Left ventricle myocardium inferior (tissue), 1 donor: ENCODE results near the gene MOV10. TPM values are rescaled to one million over a fixed set of nuclear protein-coding genes. Genes with fewer than 3 reads are reported as not detected.

Experiments used
- DNase-seq: peaks from one replicate; pipeline ENCODE4 v3.0.0-alpha.2; 2020
- H3K27ac ChIP-seq: fragments of 200-600 bp; replicated peaks from 2 replicates; pipeline ENCODE4 v1.8.0; 2021
- H3K27me3 ChIP-seq: fragments of 200-600 bp; 2 replicates; pipeline ENCODE4 v1.8.0; 2021; ENCODE audit warnings: low read depth
- H3K36me3 ChIP-seq: fragments of 200-600 bp; 2 replicates; pipeline ENCODE4 v1.8.0; 2021
- H3K4me1 ChIP-seq: fragments of 200-600 bp; 2 replicates; pipeline ENCODE4 v1.8.0; 2021
- H3K4me3 ChIP-seq: fragments of 200-600 bp; 2 replicates; pipeline ENCODE4 v1.8.0; 2021; ENCODE audit warnings: mild to moderate bottlenecking, moderate library complexity
- H3K9me3 ChIP-seq: fragments of 200-600 bp; replicated peaks from 2 replicates; pipeline ENCODE4 v1.8.0; 2021
- CTCF ChIP-seq: fragments of 200-600 bp; IDR thresholded peaks from 2 replicates; pipeline ENCODE4 v1.8.0; 2021; ENCODE audit warnings: antibody characterized with exemption, mild to moderate bottlenecking, borderline replicate concordance
- intact Hi-C: fragments of 100-400 bp; cut with micrococcal nuclease; formaldehyde crosslinking; loops from one replicate; pipeline ENCODE4 v1.11.0; 2022
- total RNA-seq: library from RNA; stranded (reverse); fragmentation: NEBNext Ultra II Directional; extraction: Animal tissue kit (Norgen Biotek cat#: 25700); gene quantifications from one replicate; pipeline ENCODE4 v1.2.1, GENCODE V29; 2021
- donor health status: DM: no; HTN: yes; CAD: no; lungs with severe emphysema.

MOV10 gene
- total RNA-seq, 1 donor from 2014 or later, result 12.7 TPM

- H3K27ac ChIP-seq, result peak overlapping the region; percentile 60
- intact Hi-C loops, result no loop called here
- H3K4me3 ChIP-seq, result no peak overlapping the region
- no peak for TF ChIP-seq CTCF
- H3K36me3 ChIP-seq, result peaks cover 50% of the 10 kb centered on the region
- H3K27me3 ChIP-seq, result no peaks in the 10 kb centered on the region
- peaks cover 16% of the 10 kb centered on the region for H3K4me1 ChIP-seq
- no peaks in the 10 kb centered on the region for H3K9me3 ChIP-seq
- no peak for DNase-seq
These were observed 14.3 kb downstream of the MOV10 start for GRCh38 chr1:112688781-112689193.

GRCh38 chr1:112689196-112689841 is 14.9 kb downstream of the MOV10 start:
- DNase-seq, result no peak
- H3K9me3 ChIP-seq, result no peaks in the 10 kb centered on the region
- TF ChIP-seq CTCF, result no peak
- peaks cover 55% of the 10 kb centered on the region for H3K36me3 ChIP-seq
- peak overlapping the region; percentile 60 for H3K27ac ChIP-seq
- H3K4me3 ChIP-seq, result no peak overlapping the region
- H3K27me3 ChIP-seq, result no peaks in the 10 kb centered on the region
- peaks cover 16% of the 10 kb centered on the region for H3K4me1 ChIP-seq
- intact Hi-C loops, result no loop called here

GRCh38 chr1:112689842-112690237 is 15.4 kb downstream of the MOV10 start:
- H3K36me3 ChIP-seq, result peaks cover 60% of the 10 kb centered on the region
- TF ChIP-seq CTCF, result no peak
- H3K27me3 ChIP-seq, result no peaks in the 10 kb centered on the region
- H3K27ac ChIP-seq, result peak overlapping the region; percentile 60
- peaks cover 16% of the 10 kb centered on the region for H3K4me1 ChIP-seq
- no peaks in the 10 kb centered on the region for H3K9me3 ChIP-seq
- H3K4me3 ChIP-seq, result no peak overlapping the region
- intact Hi-C loops, result no loop called here
- no peak for DNase-seq

GRCh38 chr1:112692681-112693080 is 18.2 kb downstream of the MOV10 start:
- TF ChIP-seq CTCF, result no peak
- H3K27ac ChIP-seq, result no peak overlapping the region
- H3K36me3 ChIP-seq, result peaks cover 84% of the 10 kb centered on the region
- intact Hi-C loops, result no loop called here
- H3K9me3 ChIP-seq, result no peaks in the 10 kb centered on the region
- no peaks in the 10 kb centered on the region for H3K27me3 ChIP-seq
- DNase-seq, result no peak
- no peak overlapping the region for H3K4me3 ChIP-seq
- peaks cover 10% of the 10 kb centered on the region for H3K4me1 ChIP-seq

GRCh38 chr1:112693821-112694220 is 19.4 kb downstream of the MOV10 start:
- Histone ChIP-seq H3K9me3 (no peaks in the 10 kb centered on the region), H3K4me3 (no peak overlapping the region), H3K36me3 (peaks cover 95% of the 10 kb centered on the region), H3K4me1 (peaks cover 15% of the 10 kb centered on the region), H3K27ac (no peak overlapping the region), H3K27me3 (no peaks in the 10 kb centered on the region)
- DNase-seq, result no peak
- intact Hi-C loops, result no loop called here
- no peak for TF ChIP-seq CTCF
